Kidney (tissue), 22 donors: ENCODE results near the gene GMDS. TPM values are rescaled to one million over a fixed set of nuclear protein-coding genes. Genes with fewer than 3 reads are reported as not detected.
A peak's percentile ranks its signal among the peaks of the same experiment; 100 is the strongest.

Source experiments
- DNase-seq, 5 donors: peaks; one replicate each; pipeline ENCODE4 v3.0.0-alpha.2; 2013 to 2020
- FAIRE-seq: peaks from 2 replicates; lab custom pipeline; 2012; peaks lifted over from hg19 to GRCh38; lab: Jason Lieb, UNC
- H3K27ac ChIP-seq, 2 donors: one replicate each; pipeline ENCODE4 v1.7.0; 2013; ENCODE audit warnings: low read depth in 2 of 2, low read length in 2 of 2, inconsistent platforms in 1 of 2
- H3K27me3 ChIP-seq: one replicate; pipeline ENCODE4 v1.7.1; 2013; ENCODE audit warnings: low read length, inconsistent platforms; ENCODE audit not compliant: control insufficient read depth, insufficient read depth
- H3K36me3 ChIP-seq, 3 donors: one replicate each; pipeline versions ENCODE4 v1.7.0 to v1.7.1; 2013; ENCODE audit warnings: low read length in 3 of 3, control low read depth in 1 of 3, inconsistent platforms in 1 of 3; ENCODE audit not compliant: insufficient read depth in 3 of 3, control insufficient read depth in 2 of 3
- H3K4me1 ChIP-seq, 3 donors: one replicate each; pipeline versions ENCODE4 v1.7.0 to v1.7.1; 2013; ENCODE audit warnings: low read length in 3 of 3, inconsistent platforms in 1 of 3, low read depth in 1 of 3; ENCODE audit not compliant: control insufficient read depth in 2 of 3, insufficient read depth in 2 of 3
- H3K4me3 ChIP-seq, 3 donors: one replicate each; pipeline versions ENCODE4 v1.7.0 to v1.8.1; 2013; ENCODE audit warnings: low read length in 3 of 3, control low read depth in 1 of 3, inconsistent platforms in 1 of 3
- H3K9ac ChIP-seq, 3 donors: one replicate each; pipeline versions ENCODE4 v1.7.0 to v1.7.1; 2013; ENCODE audit warnings: low read length in 3 of 3, control low read depth in 1 of 3, inconsistent platforms in 1 of 3
- H3K9me3 ChIP-seq, 3 donors: one replicate each; pipeline versions ENCODE4 v1.7.0 to v1.7.1; 2013; ENCODE audit warnings: low read length in 3 of 3, control low read depth in 1 of 3, inconsistent platforms in 1 of 3; ENCODE audit not compliant: control insufficient read depth in 2 of 3, insufficient read depth in 1 of 3
- intact Hi-C: fragments of 100-400 bp; cut with DNase I; formaldehyde crosslinking; loops from one replicate; pipeline ENCODE4 v1.11.1; 2022
- long read RNA-seq, 10 donors: library from polyadenylated mRNA in 1 of 10; unstranded in 1 of 10; transcript quantifications; one replicate each; pipeline ENCODE4 v2.0.0 and lab custom pipeline, GENCODE V29; 2021 to 2026
- polyA plus RNA-seq: library from polyadenylated mRNA; stranded (reverse); fragments of 350-450 nt; fragmentation: Illumina TruSeq; extraction: RNeasy Lipid Tissue Mini Kit (QIAGEN cat#74804); gene quantifications from one replicate; pipeline ENCODE4 v1.2.3, GENCODE V29; 2014; ENCODE audit warnings: low read depth, low replicate concordance; ENCODE audit not compliant: insufficient read depth
- total RNA-seq: library from RNA; stranded (reverse); fragmentation: NEBNext Ultra II Directional; extraction: Animal tissue kit (Norgen Biotek cat#: 25700); gene quantifications from one replicate; pipeline ENCODE4 v1.2.1, GENCODE V29; 2021
- TF ChIP-seq, protein P1 (sequence below): IDR thresholded peaks from 3 replicates; pipeline ENCODE4 v1.5.1; 2012; ENCODE audit warnings: mild to moderate bottlenecking, moderate library complexity, borderline replicate concordance; ENCODE audit not compliant: insufficient read depth; ENCODE audit errors: extremely low read depth
- donor health status: control.
- donor health status: control.
- donor health status: control.
- donor health status: control.
- donor health status: control.
- donor health status: DM: yes; HTN: yes; CAD: no.
- donor health status: Normal renal cell carcinoma (clear cell type).

The GMDS gene
- 63.7 TPM for total RNA-seq
- polyA plus RNA-seq, result 49.6 TPM
- long read RNA-seq, donor 1, transcript GMDS-202 (11 exons, 1,752 nt), result major isoform, 8 of 25 reads
- long read RNA-seq, donor 1, transcript GMDS-205 (3 exons, 567 nt), result minor isoform, 7 of 25 reads
- long read RNA-seq, donor 1, partial matches to known transcripts, result 5 of 25 reads
- long read RNA-seq, donor 1, other reads (novel, unspliced or antisense), result 0 of 25 reads
- long read RNA-seq, donor 2, transcript GMDS-202 (11 exons, 1,752 nt), result major isoform, 7 of 16 reads
- long read RNA-seq, donor 2, transcript GMDS-205 (3 exons, 567 nt), result minor isoform, 6 of 16 reads
- long read RNA-seq, donor 2, partial matches to known transcripts, result 0 of 16 reads
- long read RNA-seq, donor 2, other reads (novel, unspliced or antisense), result 0 of 16 reads
- long read RNA-seq, donor 3, transcript GMDS-205 (3 exons, 567 nt), result major isoform, 19 of 45 reads
- long read RNA-seq, donor 3, transcript GMDS-202 (11 exons, 1,752 nt), result minor isoform, 6 of 45 reads
- long read RNA-seq, donor 3, partial matches to known transcripts, result 6 of 45 reads
- long read RNA-seq, donor 3, other reads (novel, unspliced or antisense), result 8 of 45 reads
- long read RNA-seq, donor 4, transcript GMDS-205 (3 exons, 567 nt), result major isoform, 12 of 26 reads
- long read RNA-seq, donor 4, partial matches to known transcripts, result 6 of 26 reads
- long read RNA-seq, donor 4, other reads (novel, unspliced or antisense), result 0 of 26 reads
- long read RNA-seq, donor 5, partial matches to known transcripts, result 0 of 1 reads
- long read RNA-seq, donor 5, other reads (novel, unspliced or antisense), result 0 of 1 reads
- long read RNA-seq, donor 6, transcript GMDS-205 (3 exons, 567 nt), result major isoform, 17 of 39 reads
- long read RNA-seq, donor 6, partial matches to known transcripts, result 11 of 39 reads
- long read RNA-seq, donor 6, other reads (novel, unspliced or antisense), result 6 of 39 reads
- long read RNA-seq, donor 7, transcript GMDS-205 (3 exons, 567 nt), result minor isoform, 12 of 59 reads
- long read RNA-seq, donor 7, transcript GMDS-202 (11 exons, 1,752 nt), result major isoform, 24 of 59 reads
- long read RNA-seq, donor 7, partial matches to known transcripts, result 4 of 59 reads
- long read RNA-seq, donor 7, other reads (novel, unspliced or antisense), result 16 of 59 reads
- long read RNA-seq, donor 8, transcript GMDS-205 (3 exons, 567 nt), result major isoform, 12 of 29 reads
- long read RNA-seq, donor 8, partial matches to known transcripts, result 9 of 29 reads
- long read RNA-seq, donor 8, other reads (novel, unspliced or antisense), result 7 of 29 reads
- long read RNA-seq, donor 9, transcript GMDS-202 (11 exons, 1,752 nt), result major isoform, 8 of 28 reads
- long read RNA-seq, donor 9, transcript GMDS-205 (3 exons, 567 nt), result major isoform, 8 of 28 reads
- long read RNA-seq, donor 9, partial matches to known transcripts, result 10 of 28 reads
- long read RNA-seq, donor 9, other reads (novel, unspliced or antisense), result 0 of 28 reads
- long read RNA-seq, donor 10, transcript GMDS-205 (3 exons, 567 nt), result major isoform, 10 of 24 reads
- long read RNA-seq, donor 10, partial matches to known transcripts, result 6 of 24 reads
- long read RNA-seq, donor 10, other reads (novel, unspliced or antisense), result 0 of 24 reads

DNA sequence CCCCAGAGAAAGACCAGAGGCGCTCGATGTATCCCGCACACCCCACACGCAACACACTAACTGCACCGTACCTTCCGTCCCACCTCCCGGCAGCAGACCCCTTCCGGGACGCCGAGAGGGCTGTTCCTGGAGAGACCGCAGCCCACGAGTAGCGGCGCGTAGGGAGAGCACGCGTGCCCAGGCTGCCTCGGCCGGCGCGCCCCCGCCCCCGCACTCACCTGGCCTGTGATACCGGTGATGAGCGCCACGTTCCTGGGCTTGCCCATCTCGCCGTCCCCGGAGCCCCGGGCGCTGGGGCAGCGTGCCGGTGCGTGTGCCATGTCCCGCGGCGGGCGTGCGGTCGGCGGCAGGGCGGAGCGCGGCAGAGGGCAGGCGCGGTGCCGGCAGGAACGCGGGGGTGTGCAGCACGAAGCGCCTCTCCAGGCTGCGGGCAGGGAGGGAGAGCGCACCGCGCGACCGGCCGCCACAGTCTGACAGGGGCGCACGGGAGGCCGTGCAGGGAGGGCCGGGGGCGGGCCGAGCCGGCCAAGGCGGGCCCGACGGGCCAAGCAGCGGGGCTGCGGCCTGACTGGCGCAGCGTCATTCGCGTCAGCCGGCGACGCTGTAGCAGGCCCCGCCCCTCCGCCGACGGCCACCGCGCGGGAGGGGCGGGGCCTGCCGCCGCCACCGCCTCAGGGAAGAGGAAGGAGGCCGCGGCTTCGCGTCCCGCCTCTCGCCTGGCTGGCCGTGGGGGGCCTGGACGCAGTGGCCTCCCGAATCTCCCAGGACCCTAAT is at the start of gene GMDS:
TSS of gene GMDS (minus strand) at position 503 of the 774 bp plus-strand sequence.
- Histone ChIP-seq H3K9ac (peak within 1 kb of the TSS; percentile 42 to 98 (median 74)), H3K36me3 (peaks cover 0 to 3% (median 0%) of the 10 kb centered on the region in 3 donors), H3K9me3 (no peaks in the 10 kb centered on the region), H3K27me3 (no peaks in the 10 kb centered on the region), H3K4me1 (peaks cover 0 to 6% (median 5%) of the 10 kb centered on the region in 3 donors), H3K4me3 (peak within 1 kb of the TSS; percentile 78 to 96 (median 79)), H3K27ac (peak within 1 kb of the TSS; percentile 91 to 97)
- intact Hi-C loops, result no loop called here
- peak; percentile 88 to 96 (median 94) for DNase-seq
- TF ChIP-seq, protein P1, sequence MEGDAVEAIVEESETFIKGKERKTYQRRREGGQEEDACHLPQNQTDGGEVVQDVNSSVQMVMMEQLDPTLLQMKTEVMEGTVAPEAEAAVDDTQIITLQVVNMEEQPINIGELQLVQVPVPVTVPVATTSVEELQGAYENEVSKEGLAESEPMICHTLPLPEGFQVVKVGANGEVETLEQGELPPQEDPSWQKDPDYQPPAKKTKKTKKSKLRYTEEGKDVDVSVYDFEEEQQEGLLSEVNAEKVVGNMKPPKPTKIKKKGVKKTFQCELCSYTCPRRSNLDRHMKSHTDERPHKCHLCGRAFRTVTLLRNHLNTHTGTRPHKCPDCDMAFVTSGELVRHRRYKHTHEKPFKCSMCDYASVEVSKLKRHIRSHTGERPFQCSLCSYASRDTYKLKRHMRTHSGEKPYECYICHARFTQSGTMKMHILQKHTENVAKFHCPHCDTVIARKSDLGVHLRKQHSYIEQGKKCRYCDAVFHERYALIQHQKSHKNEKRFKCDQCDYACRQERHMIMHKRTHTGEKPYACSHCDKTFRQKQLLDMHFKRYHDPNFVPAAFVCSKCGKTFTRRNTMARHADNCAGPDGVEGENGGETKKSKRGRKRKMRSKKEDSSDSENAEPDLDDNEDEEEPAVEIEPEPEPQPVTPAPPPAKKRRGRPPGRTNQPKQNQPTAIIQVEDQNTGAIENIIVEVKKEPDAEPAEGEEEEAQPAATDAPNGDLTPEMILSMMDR, result no peak
- no peak for FAIRE-seq

DNA sequence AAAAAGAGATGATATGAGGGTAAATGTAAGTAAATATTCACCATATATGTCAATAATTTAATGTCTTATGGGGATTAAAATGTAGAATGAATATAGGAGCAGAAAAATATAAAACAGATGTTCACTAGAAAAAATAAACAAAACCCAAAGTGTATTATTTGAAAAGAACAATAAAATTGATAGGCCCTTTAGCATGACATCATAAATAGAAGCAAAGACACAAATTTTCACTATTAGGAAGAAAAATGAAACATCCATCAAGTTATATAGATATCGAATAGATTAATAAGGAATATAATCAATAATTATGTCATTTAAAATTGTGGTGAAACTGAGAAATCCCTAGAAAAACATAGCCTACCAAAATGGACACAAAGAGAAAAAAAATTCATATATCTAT is 40.1 kb upstream of the GMDS start:
- DNase-seq (no peak), FAIRE-seq (no peak)
- H3K27me3 ChIP-seq, result no peaks in the 10 kb centered on the region
- TF ChIP-seq, protein P1, result no peak
- no peaks in the 10 kb centered on the region for H3K36me3 ChIP-seq
- intact Hi-C loops, result no loop called here
- H3K4me3 ChIP-seq, result no peak overlapping the region
- no peak overlapping the region for H3K27ac ChIP-seq
- no peak overlapping the region for H3K9ac ChIP-seq
- H3K4me1 ChIP-seq, result no peaks in the 10 kb centered on the region
- H3K9me3 ChIP-seq, result no peaks in the 10 kb centered on the region

DNA sequence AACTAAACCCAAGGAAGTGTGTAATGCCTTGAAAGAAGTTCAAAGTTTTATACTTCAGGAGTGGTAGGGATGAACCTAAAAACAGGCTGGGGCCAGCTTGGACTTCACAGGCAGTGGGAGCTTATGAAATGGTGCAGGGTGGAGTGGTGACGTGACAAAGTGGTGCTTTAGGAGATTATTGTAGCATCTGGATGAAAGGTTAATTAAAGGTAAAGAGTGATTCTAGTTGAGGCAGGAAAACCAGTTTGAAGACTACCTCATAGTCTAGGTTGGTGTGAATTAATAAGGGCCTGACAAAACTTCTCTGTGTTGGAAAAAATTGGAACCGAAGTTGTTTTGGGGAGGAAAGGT is 30.5 kb upstream of the GMDS start:
- FAIRE-seq (no peak), DNase-seq (no peak)
- Histone ChIP-seq H3K4me1 (no peaks in the 10 kb centered on the region), H3K36me3 (peaks cover 0 to 9% (median 0%) of the 10 kb centered on the region in 3 donors), H3K27me3 (no peaks in the 10 kb centered on the region), H3K27ac (no peak overlapping the region), H3K4me3 (no peak overlapping the region), H3K9me3 (peaks cover 0 to 5% (median 3%) of the 10 kb centered on the region in 3 donors), H3K9ac (no peak overlapping the region)
- TF ChIP-seq, protein P1, result no peak
- intact Hi-C loops, result no loop called here
